HG03196 (cell line): Measurements from ENCODE around the gene EPB41L5.

Source experiments
- ATAC-seq: cut with Tn5 transposase; IDR thresholded peaks from one replicate; pipeline ENCODE4 v1.9.1; 2021; ENCODE audit not compliant: unreplicated experiment

EPB41L5 gene

DNA sequence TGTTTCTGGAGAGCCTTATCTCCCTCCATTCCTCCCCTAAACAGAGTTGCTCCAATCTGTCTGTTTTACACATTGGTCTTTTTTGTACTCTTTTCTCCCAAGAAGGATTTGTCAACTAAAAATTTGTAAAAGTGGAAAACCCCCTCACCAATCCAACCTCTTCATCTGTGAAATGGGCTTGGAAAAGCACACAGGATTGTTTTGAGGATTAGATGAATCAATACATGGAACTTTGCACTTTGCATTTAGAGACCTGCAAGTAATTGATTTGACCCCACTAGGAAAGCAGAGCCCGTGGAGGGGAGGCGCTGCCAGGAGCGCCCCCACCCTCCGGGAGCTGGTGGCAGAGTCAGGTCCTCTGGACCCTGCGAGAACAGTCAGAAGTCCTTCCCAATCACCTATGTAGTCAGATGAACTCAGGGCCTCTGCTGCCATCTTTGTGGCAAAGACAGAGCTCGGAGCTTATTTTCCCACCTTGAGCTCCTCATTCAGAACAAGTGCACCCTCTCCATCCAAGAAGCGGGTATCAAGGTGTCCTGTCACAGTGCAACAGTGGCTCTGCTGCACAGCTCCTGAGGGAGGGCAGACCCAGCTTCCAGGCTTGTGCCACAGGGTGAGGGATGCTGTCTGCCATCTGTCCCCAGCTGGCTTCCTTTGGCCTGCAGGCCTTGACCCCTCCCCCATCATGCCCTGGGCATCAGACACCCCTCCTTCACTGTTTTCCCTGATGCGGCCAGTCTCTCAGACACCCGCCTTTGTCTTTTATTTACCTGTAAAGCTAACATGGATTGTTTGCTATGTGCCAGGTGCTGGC is 212.1 kb downstream of the EPB41L5 start:
- ATAC-seq = no peak

DNA sequence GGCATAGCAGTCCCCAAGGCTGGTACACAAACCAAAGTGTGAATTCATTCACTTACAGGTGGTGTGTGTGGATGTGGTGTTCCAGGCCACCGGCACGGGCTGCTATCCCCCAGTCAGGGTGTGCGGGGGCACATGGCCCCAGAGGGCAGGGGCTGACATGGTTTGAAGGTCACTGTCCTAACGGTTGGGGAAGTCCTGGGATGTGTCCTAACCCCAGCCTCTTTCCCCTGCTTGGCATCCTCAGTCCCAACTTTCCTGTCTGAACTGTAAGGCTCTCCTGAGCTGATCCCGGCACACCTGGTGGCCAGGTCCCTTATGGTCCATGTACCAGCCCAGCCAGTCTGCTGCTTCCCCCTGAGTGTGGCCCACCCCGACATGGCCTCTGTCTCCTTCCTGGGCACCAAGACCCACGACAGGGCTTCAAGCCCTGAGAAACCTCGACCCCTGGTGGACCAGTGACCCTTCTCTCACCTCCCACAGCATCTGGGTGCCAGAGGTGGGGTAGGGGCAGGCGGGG is 212.7 kb downstream of the EPB41L5 start:
- no peak for ATAC-seq

DNA sequence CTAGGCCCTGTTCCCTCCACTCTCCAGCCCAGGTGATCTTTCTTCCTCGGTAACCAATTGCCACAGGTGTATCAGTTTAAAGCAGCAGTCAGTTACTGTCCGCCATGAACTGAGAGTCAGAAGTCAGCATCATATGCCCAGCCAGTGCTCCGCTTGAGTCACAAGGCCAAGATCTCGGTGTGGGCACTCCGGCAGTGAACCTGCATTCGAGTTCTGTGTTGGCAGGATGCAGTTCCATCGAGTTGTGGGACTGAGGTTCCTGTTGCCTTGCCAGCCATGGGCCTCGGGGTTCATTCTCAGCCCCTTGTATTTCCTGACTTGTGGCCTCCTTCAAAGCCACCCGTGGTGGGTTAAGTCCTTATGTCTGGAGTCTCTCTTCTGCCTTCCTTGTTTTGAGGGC is 213.4 kb downstream of the EPB41L5 start:
- no peak for ATAC-seq

DNA sequence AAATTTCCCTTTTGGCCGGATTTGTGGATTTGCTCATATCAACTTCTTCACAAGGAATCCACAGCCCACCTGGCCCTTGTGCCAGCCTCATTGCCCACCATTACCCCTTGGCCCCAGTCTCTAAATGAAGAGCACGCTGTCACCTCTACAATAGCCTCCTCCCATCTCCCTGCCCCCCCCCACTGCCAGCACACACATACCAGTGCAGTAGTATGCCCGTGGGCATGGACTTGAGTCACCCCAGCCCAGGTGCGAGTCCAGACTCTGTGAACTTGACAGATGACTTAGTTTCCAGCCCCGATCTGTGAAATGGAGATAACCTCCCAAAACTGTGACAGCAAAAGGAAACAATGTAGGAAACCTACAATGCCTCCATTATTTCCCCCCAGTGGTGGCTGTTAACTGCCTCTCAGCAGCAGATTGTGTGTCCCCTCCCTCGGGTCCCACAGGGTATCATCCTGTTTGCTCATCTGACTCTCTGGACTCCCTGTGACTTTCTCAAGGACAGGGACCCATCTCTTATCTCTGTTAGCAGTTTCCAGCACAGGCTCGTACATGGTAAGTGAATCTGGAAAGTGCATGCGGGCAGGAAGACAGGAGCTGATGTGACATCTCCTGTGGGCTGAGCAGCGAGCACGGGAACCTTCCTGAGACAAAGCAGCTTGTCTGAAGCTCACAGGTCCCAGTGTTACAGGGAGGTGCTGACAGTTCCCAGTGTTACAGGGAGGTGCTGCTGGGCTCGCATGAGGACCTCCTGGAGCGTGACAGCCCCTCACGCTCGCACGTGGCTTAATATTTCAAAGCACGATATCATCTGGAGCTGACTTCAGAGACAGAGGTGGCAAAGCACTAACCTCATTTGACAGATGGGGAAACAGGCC is 214.5 kb downstream of the EPB41L5 start:
- ATAC-seq = no peak

DNA sequence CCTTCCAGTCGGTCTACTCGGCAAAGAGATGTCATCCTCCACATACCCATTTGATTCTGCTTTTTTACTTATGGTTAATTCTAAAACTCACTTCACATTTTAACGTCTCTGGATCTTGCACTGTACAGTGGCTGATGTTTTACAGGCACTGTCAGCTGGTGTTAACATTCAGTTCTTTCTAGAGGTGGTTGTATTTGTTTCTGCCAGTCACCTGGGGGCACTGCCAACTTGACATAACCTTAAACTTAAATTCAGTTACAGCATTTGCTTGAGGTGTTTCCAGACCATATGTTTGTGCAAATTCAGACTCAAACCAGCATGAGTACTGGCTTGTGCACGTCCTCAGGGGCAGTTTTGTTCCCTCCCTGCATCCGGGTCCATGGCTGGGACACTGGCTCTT is 215.6 kb downstream of the EPB41L5 start:
- no peak for ATAC-seq
